GM12878 (cell line): ENCODE measurements around the gene MAP2K1. TPM values are rescaled to one million over a fixed set of nuclear protein-coding genes. Genes with fewer than 3 reads are reported as not detected.

Source experiments
- ATAC-seq: fragments of 200-7000 bp; cut with Tn5 transposase; 3 replicates; pipeline ENCODE4 v1.9.1; 2020; ENCODE audit warnings: mild to moderate bottlenecking, moderate library complexity
- BruUV-seq: library from RNA; stranded (reverse); fragments of 400-500 nt; replicated peaks from 2 replicates; lab custom pipeline; 2021; lab: Mats Ljungman, UMichigan
- CTCF ChIA-PET: fragments of 300-600 bp; sonication (Branson Sonifier 250); formaldehyde crosslinking; extraction: SDS; loops from one replicate; lab custom pipeline; 2021; ENCODE audit warnings: inconsistent platforms; lab: Yijun Ruan, JAX
- POLR2A ChIA-PET: fragments of 350-600 bp; formaldehyde crosslinking; extraction: SDS; loops from one replicate; lab custom pipeline; 2021; ENCODE audit warnings: inconsistent platforms; lab: Charles Lee
- RAD21 ChIA-PET: fragments of 300-600 bp; sonication (Branson Sonifier 250); formaldehyde crosslinking; loops from one replicate; lab custom pipeline; 2023; ENCODE audit warnings: antibody characterized with exemption; ENCODE audit not compliant: unreplicated experiment; lab: Charles Lee
- SMC1A ChIA-PET: fragments of 300-600 bp; sonication (Branson Sonifier 250); formaldehyde crosslinking; loops from one replicate; lab custom pipeline; 2023; ENCODE audit not compliant: unreplicated experiment, uncharacterized antibody; lab: Charles Lee
- DNase-seq: peaks from one replicate; pipeline ENCODE4 v3.0.0-alpha.2; 2011; ENCODE audit warnings: low read depth, low spot score
- FAIRE-seq: peaks from 3 replicates; lab custom pipeline; 2011; peaks lifted over from hg19 to GRCh38; lab: Jason Lieb, UNC
- H2AFZ ChIP-seq: 2 replicates; pipeline ENCODE4 v1.6.0; 2011; ENCODE audit warnings: low read depth, low read length, control low read depth; ENCODE audit not compliant: control insufficient read depth
- H3K27ac ChIP-seq: 2 replicates; pipeline ENCODE4 v1.5.1; 2011; ENCODE audit warnings: control low read depth; ENCODE audit not compliant: control insufficient read depth, insufficient read depth
- H3K27me3 ChIP-seq, 2 experiments: replicated peaks in 1 of 2; 2 replicates each; pipeline versions ENCODE4 v1.6.0 to v1.6.1; 2011; ENCODE audit warnings: low read length in 1 of 2; ENCODE audit not compliant: control insufficient read depth in 2 of 2, insufficient read depth in 2 of 2
- H3K36me3 ChIP-seq, 2 experiments: 2 replicates each; pipeline ENCODE4 v1.5.1; 2011; ENCODE audit warnings: low read length in 1 of 2; ENCODE audit not compliant: control insufficient read depth in 2 of 2, insufficient read depth in 2 of 2
- H3K4me1 ChIP-seq: 2 replicates; pipeline ENCODE4 v1.6.1; 2011; ENCODE audit warnings: mild to moderate bottlenecking, low read length, moderate library complexity, mixed read lengths; ENCODE audit not compliant: control insufficient read depth, insufficient read depth
- H3K4me2 ChIP-seq: 2 replicates; pipeline ENCODE4 v1.6.0; 2011; ENCODE audit warnings: control low read depth; ENCODE audit not compliant: control insufficient read depth, insufficient read depth
- H3K4me3 ChIP-seq: fragments of 200-600 bp; sonication (generic); 2 replicates; pipeline ENCODE4 v1.5.1; 2016
- H3K79me2 ChIP-seq: 2 replicates; pipeline ENCODE4 v1.6.0; 2011; ENCODE audit warnings: low read length; ENCODE audit not compliant: control insufficient read depth, insufficient read depth
- H3K9ac ChIP-seq: 2 replicates; pipeline ENCODE4 v1.8.0; 2011; ENCODE audit warnings: low read length, control low read depth, mixed read lengths; ENCODE audit not compliant: control insufficient read depth, insufficient read depth
- H3K9me3 ChIP-seq: replicated peaks from 3 replicates; pipeline ENCODE4 v1.5.1; 2011; ENCODE audit warnings: mild to moderate bottlenecking, low read length; ENCODE audit not compliant: control insufficient read depth, insufficient read depth
- H4K20me1 ChIP-seq: 2 replicates; pipeline ENCODE4 v1.6.0; 2011; ENCODE audit not compliant: control insufficient read depth, insufficient read depth
- ASH2L ChIP-seq: fragments of 300-600, 200-600 bp; sonication (generic); IDR thresholded peaks from 2 replicates; pipeline ENCODE4 v1.6.1; 2017; ENCODE audit warnings: low read depth, mild to moderate bottlenecking, borderline replicate concordance
- ATF2 ChIP-seq: IDR thresholded peaks from 2 replicates; pipeline ENCODE4 v1.6.1; 2012; ENCODE audit warnings: low read length, inconsistent platforms
- CBX5 ChIP-seq: sonication (generic); IDR thresholded peaks from 2 replicates; pipeline ENCODE4 v1.6.1; 2016; ENCODE audit warnings: low read depth, moderate library complexity, mild to moderate bottlenecking, inconsistent platforms
- CREM ChIP-seq: IDR thresholded peaks from 2 replicates; pipeline ENCODE4 v1.6.1; 2014; ENCODE audit warnings: antibody characterized with exemption, low read depth
- FOXK2 ChIP-seq: fragments of 450-650 bp; IDR thresholded peaks from 2 replicates; pipeline ENCODE4 v1.6.1; 2017; ENCODE audit warnings: mild to moderate bottlenecking, moderate library complexity
- HCFC1 ChIP-seq: fragments of 150-350 bp; IDR thresholded peaks from 2 replicates; pipeline ENCODE4 v1.6.1; 2014; ENCODE audit warnings: low read length
- JUND ChIP-seq: IDR thresholded peaks from 2 replicates; pipeline ENCODE4 v1.6.1; 2012; ENCODE audit warnings: low read depth, mild to moderate bottlenecking, low read length, improper control_type of control experiment, moderate library complexity
- MTA2 ChIP-seq: fragments of 450-650 bp; IDR thresholded peaks from 2 replicates; pipeline ENCODE4 v1.6.1; 2016; ENCODE audit warnings: low read depth, mild to moderate bottlenecking, moderate library complexity
- POU2F2 ChIP-seq: IDR thresholded peaks from 3 replicates; pipeline ENCODE4 v1.6.1; 2011; ENCODE audit warnings: low read depth, mild to moderate bottlenecking, low read length, borderline replicate concordance
- SIN3A ChIP-seq: IDR thresholded peaks from 2 replicates; pipeline ENCODE4 v1.6.1; 2012; ENCODE audit warnings: low read depth, low read length, improper control_type of control experiment
- SUZ12 ChIP-seq: fragments of 200-600 bp; sonication (generic); IDR thresholded peaks from one replicate; pipeline ENCODE4 v1.6.1; 2018; ENCODE audit warnings: antibody characterized with exemption, mild to moderate bottlenecking; ENCODE audit not compliant: unreplicated experiment
- ZNF24 ChIP-seq: fragments of 450-650 bp; IDR thresholded peaks from 2 replicates; pipeline ENCODE4 v1.6.1; 2017; ENCODE audit warnings: antibody characterized with exemption, mild to moderate bottlenecking
- ZNF384 ChIP-seq: IDR thresholded peaks from 2 replicates; pipeline ENCODE4 v1.6.1; 2012; ENCODE audit warnings: low read depth, mild to moderate bottlenecking, low read length, improper control_type of control experiment, borderline replicate concordance
- WGBS: methylation state at CpG from one replicate; pipeline ENCODE4 v1.1.6; 2016; ENCODE audit warnings: low lambda C conversion rate; ENCODE audit not compliant: insufficient replicate concordance, insufficient coverage; ENCODE audit errors: missing lambda C conversion rate; 5-methylcytosine and 5-hydroxymethylcytosine counted together
- in situ Hi-C: fragments of 300-500 bp; cut with MboI; formaldehyde crosslinking; loops from 9 replicates; pipeline ENCODE4 v1.14.3; 2018; ENCODE audit warnings: mixed read lengths
- intact Hi-C: fragments of 100-400 bp; cut with micrococcal nuclease; formaldehyde crosslinking; loops from one replicate; pipeline ENCODE4 v1.14.2; 2022; ENCODE audit not compliant: unreplicated experiment
- polyA plus RNA-seq, 11 experiments: library from polyadenylated mRNA; depleted of rRNA in 4 of 11; unstranded in 6 of 11; stranded (reverse) in 5 of 11; fragments of >200 nt; fragmentation: Nextera tagmentation in 4 of 11; fragmentation: Illumina TruSeq in 1 of 11; extraction: Ambion mirVana in 4 of 11; extraction: Trizol in 1 of 11; gene quantifications; 1 replicate in 1 of 11; 2 replicates in 10 of 11; pipeline versions ENCODE4 v1.2.1 to v1.2.3, GENCODE V29; 2011 to 2016; ENCODE audit warnings: inconsistent platforms in 2 of 11, missing spikeins in 2 of 11, low read depth in 1 of 11
- total RNA-seq, 4 experiments: library from RNA; depleted of rRNA in 3 of 4; stranded (reverse); fragments of >200 nt in 3 of 4; fragmentation: Illumina TruSeq in 1 of 4; extraction: Trizol in 1 of 4; gene quantifications; 2 replicates each; pipeline versions ENCODE4 v1.2.1 to v1.2.3, GENCODE V29; 2013 to 2021
- TF ChIP-seq, protein P1 (sequence below): fragments of 450-650 bp; IDR thresholded peaks from 2 replicates; pipeline ENCODE4 v1.6.1; 2017; ENCODE audit warnings: mild to moderate bottlenecking, low read depth, inconsistent platforms; ENCODE audit not compliant: poor library complexity, severe bottlenecking
- TF ChIP-seq, protein P2 (sequence below): fragments of 450-650 bp; IDR thresholded peaks from 2 replicates; pipeline ENCODE4 v1.6.1; 2017; ENCODE audit warnings: mild to moderate bottlenecking, moderate library complexity

The MAP2K1 gene
- total and polyA plus RNA-seq, 10 of the 15 experiments (the other 5 are each of a cell fraction or from before 2014, with no cell fraction given) = 11.2 to 112 (median 56.6) TPM

- RAD21 ChIA-PET = interaction anchor here (1.1 to 1.5 kb wide), 3 partner anchors 106 to 120 kb away, joined by 3 to 4 read pairs (median 3); partner anchors contain the start of gene MAP2K1
- Histone ChIP-seq H3K9me3 (no peaks in the 10 kb centered on the region), H3K79me2 (peaks cover 74% of the 10 kb centered on the region), H3K4me3 (peak overlapping the region; percentile 99), H3K4me1 (no peaks in the 10 kb centered on the region), H3K27me3 (no peaks in the 10 kb centered on the region), H3K9ac (peak overlapping the region; percentile 97), H3K36me3 (peaks cover 2 to 21% of the 10 kb centered on the region in 2 experiments; a peak in 3 of 4 replicates), H4K20me1 (no peaks in the 10 kb centered on the region), H2AFZ (peak overlapping the region; percentile 95), H3K27ac (peak overlapping the region; percentile 97), H3K4me2 (peak overlapping the region; percentile 36)
- under 1% methylated on average over 4 of the region's 4 CpGs for WGBS
- BruUV-seq = no TSS peak
- CTCF ChIA-PET = interaction anchor here (1.5 kb wide), 1 partner anchor 33 kb away, joined by 3 read pairs; no protein-coding TSS in a partner anchor
- FAIRE-seq (no peak), DNase-seq (no peak), ATAC-seq (no peak)
- SMC1A ChIA-PET = interaction anchor here (0.7 to 1.1 kb wide), 2 partner anchors 61 to 81 kb away, joined by 3 read pairs; no protein-coding TSS in a partner anchor
- intact Hi-C loops = no loop called here
- TF ChIP-seq POU2F2 (no peak), ZNF384 (no peak), JUND (no peak), SIN3A (no peak), HCFC1 (no peak), ZNF24 (no peak), FOXK2 (no peak), ATF2 (no peak), SUZ12 (no peak), CBX5 (no peak), ASH2L (no peak), MTA2 (no peak), CREM (no peak)
- TF ChIP-seq, protein P1, sequence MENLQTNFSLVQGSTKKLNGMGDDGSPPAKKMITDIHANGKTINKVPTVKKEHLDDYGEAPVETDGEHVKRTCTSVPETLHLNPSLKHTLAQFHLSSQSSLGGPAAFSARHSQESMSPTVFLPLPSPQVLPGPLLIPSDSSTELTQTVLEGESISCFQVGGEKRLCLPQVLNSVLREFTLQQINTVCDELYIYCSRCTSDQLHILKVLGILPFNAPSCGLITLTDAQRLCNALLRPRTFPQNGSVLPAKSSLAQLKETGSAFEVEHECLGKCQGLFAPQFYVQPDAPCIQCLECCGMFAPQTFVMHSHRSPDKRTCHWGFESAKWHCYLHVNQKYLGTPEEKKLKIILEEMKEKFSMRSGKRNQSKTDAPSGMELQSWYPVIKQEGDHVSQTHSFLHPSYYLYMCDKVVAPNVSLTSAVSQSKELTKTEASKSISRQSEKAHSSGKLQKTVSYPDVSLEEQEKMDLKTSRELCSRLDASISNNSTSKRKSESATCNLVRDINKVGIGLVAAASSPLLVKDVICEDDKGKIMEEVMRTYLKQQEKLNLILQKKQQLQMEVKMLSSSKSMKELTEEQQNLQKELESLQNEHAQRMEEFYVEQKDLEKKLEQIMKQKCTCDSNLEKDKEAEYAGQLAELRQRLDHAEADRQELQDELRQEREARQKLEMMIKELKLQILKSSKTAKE = no peak
- TF ChIP-seq, protein P2, sequence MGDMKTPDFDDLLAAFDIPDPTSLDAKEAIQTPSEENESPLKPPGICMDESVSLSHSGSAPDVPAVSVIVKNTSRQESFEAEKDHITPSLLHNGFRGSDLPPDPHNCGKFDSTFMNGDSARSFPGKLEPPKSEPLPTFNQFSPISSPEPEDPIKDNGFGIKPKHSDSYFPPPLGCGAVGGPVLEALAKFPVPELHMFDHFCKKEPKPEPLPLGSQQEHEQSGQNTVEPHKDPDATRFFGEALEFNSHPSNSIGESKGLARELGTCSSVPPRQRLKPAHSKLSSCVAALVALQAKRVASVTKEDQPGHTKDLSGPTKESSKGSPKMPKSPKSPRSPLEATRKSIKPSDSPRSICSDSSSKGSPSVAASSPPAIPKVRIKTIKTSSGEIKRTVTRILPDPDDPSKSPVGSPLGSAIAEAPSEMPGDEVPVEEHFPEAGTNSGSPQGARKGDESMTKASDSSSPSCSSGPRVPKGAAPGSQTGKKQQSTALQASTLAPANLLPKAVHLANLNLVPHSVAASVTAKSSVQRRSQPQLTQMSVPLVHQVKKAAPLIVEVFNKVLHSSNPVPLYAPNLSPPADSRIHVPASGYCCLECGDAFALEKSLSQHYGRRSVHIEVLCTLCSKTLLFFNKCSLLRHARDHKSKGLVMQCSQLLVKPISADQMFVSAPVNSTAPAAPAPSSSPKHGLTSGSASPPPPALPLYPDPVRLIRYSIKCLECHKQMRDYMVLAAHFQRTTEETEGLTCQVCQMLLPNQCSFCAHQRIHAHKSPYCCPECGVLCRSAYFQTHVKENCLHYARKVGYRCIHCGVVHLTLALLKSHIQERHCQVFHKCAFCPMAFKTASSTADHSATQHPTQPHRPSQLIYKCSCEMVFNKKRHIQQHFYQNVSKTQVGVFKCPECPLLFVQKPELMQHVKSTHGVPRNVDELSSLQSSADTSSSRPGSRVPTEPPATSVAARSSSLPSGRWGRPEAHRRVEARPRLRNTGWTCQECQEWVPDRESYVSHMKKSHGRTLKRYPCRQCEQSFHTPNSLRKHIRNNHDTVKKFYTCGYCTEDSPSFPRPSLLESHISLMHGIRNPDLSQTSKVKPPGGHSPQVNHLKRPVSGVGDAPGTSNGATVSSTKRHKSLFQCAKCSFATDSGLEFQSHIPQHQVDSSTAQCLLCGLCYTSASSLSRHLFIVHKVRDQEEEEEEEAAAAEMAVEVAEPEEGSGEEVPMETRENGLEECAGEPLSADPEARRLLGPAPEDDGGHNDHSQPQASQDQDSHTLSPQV = no peak
- TF ChIP-seq, all 136 proteins: peak for 0
- in situ Hi-C loops = no loop called here
- POLR2A ChIA-PET = interaction anchor here (0.6 to 2.3 kb wide), 6 partner anchors 9 to 211 kb away, joined by 4 to 9 read pairs (median 5); partner anchors contain the start of gene SNAPC5
These were observed 119.1 kb downstream of the MAP2K1 start for GRCh38 chr15:66505818-66506217.
